IPS-NIHi7 (cell line): ENCODE data around the gene USP25.
A peak's percentile ranks its signal among the peaks of the same experiment; 100 is the strongest.

ENCODE experiments used
- DNase-seq: peaks from one replicate; pipeline ENCODE4 v3.0.0; 2012; ENCODE audit warnings: mixed read lengths; ENCODE audit errors: extremely low spot score

The USP25 gene

DNA sequence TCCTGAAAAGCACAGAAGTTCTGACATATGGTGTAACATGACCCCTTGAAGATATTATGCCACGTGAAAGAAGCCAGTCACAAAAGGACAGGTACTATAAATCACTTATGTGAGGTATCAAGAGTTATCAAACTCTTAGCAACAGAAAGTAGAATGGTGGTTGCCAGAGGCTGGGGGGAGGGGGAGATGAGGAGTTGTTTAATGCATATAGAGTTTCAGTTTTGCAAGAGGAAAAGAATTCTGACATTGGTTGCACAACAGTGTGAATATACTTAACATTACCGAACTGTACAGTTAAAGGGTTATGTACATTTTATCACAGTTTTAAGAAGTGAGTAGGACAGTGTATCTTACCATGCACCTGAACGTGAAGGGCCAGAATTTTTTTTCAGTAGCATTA, 80.0 kb downstream of the USP25 start:
- DNase-seq, result no peak

DNA sequence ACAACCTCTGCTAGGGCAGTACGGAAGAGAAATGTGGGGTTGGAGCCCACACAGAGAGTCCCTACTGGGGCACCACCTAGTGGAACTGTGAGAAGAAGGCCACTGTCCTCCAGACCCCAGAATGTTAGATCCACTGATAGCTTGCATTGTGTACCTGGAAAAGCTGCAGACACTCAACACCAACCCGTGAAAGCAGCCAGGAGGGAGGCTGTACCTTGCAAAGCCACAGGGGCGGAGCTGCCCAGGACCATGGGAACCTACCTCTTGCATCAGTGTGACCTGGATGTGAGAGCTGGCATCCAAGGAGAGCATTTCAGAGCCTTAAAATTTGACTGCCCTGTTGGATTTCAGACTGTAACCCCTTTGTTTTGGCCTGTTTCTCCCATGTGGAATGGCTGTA, 85.5 kb downstream of the USP25 start:
- no peak for DNase-seq

- DNase-seq, result no peak
Measured at GRCh38 chr21:15820327-15820726, 90.5 kb downstream of the USP25 start.

- DNase-seq, result no peak
Measured at GRCh38 chr21:15820852-15821379, 91.1 kb downstream of the USP25 start.

DNA sequence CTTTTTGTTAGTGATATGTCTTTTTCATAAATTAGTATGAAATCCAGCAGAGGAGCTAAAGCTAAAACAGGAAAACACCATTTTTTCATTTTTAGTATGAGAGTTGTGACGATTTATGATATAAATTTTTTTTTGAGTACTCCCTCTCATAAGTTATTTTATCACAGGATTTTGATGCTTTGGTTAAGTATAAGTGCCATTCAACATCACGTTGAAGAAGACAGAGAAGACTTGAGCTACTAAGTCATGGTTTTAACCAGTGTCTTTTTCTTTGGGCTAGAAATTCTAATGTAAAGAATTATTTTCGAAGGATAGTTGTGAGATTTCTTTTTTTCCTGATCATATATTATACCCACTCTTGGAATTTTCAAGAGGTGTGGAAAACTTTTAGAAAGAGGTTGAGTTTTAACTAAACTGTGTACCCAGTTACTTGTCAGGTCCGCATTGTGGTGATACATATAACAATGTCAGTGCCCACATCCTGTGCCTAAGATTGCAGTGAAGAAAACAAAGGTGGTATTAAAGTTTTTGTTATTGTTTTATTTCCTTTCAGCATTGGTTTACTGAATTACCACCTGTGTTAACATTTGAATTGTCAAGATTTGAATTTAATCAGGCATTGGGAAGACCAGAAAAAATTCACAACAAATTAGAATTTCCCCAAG, 93.8 kb downstream of the USP25 start:
- no peak for DNase-seq

DNA sequence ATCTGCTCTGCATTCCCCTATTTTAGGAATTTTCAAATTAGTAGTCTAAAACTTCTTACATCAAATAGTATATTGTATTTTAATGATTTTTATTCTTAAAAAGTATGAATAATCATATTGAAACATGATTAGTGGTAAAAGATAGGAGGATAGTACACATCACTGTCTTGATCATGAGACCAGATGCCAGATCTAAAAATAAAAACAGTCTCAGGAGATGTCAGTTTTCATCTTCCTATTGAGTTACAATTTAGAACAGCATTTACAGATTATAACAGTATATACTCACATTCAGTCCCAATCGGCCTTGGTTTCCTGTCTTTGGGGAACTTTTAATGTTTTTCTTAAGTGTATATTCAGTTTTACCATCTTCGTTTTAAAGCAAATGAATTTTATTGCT, 95.9 kb downstream of the USP25 start:
- no peak for DNase-seq

DNA sequence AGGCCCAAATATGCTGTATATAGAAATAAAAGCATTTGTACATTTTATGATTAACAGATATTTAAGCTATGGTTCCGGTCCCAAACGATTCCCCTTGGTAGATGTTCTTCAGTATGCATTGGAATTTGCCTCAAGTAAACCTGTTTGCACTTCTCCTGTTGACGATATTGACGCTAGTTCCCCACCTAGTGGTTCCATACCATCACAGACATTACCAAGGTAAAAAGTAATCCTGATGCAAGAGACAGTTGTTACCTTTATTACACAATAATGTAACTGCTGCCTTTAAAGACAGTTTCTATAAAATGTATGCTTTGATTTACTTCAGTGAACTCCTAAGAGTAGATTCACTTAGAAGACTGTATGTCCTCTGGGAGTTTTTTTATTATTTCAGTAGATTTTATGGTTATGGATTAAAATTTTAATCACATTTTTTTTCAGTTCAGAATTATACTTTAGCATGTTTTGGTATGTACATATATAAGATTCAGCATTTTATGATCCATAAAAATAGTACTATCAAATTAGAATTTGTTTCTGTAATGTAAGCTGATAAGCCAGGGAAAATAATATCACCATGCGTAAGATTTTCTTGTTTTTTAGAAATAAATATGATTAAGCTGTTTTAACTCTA, 96.5 kb downstream of the USP25 start:
- peak; percentile 60 for DNase-seq

DNA sequence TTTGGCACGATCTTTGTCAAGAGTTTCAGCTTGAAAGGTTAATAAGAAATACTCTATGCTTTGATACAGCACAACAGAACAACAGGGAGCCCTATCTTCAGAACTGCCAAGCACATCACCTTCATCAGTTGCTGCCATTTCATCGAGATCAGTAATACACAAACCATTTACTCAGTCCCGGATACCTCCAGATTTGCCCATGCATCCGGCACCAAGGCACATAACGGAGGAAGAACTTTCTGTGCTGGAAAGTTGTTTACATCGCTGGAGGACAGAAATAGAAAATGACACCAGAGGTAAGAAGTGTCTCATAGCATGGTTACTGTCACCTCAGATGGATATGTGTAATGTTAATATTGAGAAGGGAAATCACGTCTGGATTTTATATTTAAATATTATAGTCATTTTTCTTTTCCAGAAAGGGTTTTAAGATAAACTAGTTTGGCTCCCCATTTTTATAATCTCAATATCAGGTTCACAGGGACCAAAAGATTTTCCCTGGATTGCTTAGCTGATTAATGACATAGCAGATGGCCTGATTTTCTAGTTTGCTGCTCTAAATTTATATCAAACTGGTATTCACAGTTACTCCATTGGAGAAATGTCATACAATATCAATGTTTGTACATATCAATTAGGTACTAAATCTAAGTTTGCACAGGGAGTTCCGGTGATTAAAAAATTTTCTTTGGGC, 97.3 kb downstream of the USP25 start:
- no peak for DNase-seq

- no peak for DNase-seq
Measured at GRCh38 chr21:15831497-15831896, 101.7 kb downstream of the USP25 start.

DNA sequence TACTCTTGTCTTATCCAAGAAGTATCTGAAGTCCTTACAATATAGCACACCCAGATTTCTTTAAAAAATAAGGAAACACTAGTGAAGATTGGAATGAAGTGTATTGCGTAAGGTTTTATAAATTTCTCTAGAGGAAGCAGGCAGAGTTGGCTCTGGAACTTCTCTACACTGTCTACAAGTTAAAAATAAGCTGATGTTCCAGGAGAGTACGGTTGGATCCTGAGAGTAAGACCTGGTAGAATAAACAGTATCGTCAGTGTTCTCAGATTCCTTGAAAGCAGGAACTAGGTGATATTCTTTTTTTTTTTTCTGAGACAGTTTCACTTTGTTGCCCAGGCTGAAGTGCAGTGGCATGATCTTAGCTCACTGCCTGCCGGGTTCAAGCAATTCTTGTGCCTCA, 107.9 kb downstream of the USP25 start:
- no peak for DNase-seq

GRCh38 chr21:15839026-15839425, 109.2 kb downstream of the USP25 start:
- no peak for DNase-seq

DNA sequence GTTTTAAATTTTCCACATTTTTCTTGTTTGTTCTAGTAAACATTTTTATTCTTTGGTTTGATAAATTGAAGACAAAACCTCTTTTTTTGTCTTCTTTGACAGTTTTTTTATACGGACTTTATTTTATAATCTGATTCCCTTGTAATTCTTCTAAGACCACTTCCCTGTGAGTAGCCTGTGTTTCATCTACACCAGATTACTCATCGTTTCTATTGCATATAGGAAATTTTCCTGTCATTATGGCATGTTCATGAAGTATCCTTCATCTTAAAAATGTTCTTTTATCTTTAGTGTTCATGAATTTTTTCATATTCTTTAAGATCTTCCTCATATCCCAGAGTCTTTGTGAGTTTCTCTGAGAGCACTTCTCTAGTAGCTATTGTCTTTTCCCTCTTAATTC, 109.8 kb downstream of the USP25 start:
- no peak for DNase-seq

DNA sequence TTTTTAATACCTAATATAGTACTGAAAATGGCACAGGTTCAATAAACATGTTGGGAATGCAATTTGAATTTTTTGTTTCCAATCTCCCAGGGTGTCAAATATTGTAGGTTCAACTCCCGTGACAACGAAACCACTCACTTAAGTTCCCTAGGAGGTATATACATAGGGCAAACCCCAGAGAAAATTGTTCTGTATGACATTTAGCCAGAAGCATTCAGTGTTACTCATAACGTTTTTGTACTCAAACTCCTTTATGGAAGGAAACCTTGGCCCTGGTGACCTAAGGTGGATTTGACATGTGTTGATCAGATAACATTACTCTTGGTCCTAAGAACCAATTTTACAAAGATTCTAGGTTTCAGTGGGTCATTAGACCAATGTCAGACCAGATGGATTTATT, 110.6 kb downstream of the USP25 start:
- no peak for DNase-seq

DNA sequence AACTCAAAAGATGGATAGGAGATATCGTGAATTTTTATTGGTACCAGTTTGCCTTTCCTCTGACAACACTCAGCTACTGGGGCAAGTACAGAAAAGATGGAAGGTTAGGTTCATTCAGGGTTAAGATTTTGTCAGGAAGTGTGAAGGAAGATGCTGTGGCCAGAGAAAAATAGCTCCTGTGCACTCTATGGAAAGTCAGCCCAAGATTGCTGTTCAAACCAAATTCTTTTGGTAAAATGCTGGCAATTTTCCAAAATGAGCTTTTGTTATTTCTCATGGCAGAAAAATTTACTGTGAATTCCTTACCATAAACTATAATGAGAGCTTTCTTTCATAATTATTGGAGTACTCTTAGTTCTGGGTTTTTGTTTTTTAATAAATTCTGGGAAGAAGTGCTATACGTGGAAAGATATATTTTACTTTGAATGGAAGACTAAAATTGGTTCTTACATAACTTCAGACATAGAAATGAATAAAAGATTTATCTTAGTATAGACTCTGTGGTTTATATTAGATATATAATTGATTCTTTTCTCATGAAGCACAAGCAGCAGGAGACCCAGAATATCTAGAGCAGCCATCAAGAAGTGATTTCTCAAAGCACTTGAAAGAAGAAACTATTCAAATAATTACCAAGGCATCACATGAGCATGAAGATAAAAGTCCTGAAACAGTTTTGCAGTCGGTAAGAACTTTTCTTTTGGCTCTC, 112.2 kb downstream of the USP25 start:
- no peak for DNase-seq

GRCh38 chr21:15842565-15842880, 112.7 kb downstream of the USP25 start:
- DNase-seq, result no peak

DNA sequence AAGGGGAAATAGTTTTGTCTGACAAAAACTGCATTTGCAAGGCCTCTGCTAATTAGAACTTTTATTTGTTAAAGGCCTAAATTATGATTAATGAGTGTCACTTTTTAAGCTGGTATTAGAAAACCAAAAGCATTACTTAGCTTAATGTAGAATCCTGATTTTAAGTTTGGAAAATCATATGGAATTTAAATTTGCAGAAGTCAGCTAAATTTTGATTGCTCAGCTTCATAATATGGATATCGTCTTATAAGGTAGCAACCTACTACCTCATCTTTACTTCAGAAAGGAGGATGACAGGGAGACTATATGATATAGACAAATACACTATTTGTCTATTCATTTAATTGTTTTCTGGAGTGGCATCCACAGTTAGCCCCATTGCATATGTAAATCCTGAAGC, 114.0 kb downstream of the USP25 start:
- no peak for DNase-seq

- no peak for DNase-seq
Measured at GRCh38 chr21:15848634-15849560, 119.1 kb downstream of the USP25 start.

DNA sequence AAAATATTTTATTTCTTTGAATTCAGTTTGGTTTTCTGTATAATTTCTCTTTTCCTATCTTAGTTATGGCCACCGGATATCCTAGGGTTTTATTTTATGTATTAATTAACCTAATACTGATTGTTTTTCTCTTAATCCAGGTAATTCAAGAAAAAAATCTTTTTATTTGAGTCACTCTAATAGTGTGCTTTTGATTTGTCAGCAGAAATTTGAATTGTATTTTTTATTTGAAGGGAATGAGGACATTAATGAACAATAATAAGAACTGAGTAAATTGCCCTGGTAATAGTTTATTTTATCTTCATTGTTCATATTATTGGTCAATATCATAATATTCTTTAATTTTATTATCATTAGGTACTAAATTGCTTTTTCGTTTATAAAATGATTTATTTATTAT, 120.1 kb downstream of the USP25 start:
- no peak for DNase-seq

- DNase-seq, result no peak
Measured at GRCh38 chr21:15850645-15851044, 120.9 kb downstream of the USP25 start.

DNA sequence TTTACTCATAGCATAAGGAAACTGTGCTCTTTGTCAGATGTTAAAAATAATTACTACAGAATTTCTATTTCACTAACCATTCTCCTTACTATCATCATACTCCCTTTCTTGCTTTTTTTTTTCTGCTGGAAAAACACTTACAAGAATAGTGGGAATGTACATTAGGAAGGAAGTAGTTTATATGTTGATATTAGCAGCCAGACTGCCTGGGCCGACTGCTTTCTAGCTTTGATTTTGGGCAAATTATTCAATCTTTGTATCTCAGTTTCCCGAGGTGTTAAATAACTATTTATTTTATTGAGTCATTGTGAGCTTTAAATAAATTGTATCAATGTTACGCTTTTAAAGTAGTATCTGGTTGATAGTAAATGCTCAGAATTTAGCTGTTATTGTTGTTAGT, 122.4 kb downstream of the USP25 start:
- no peak for DNase-seq

DNA sequence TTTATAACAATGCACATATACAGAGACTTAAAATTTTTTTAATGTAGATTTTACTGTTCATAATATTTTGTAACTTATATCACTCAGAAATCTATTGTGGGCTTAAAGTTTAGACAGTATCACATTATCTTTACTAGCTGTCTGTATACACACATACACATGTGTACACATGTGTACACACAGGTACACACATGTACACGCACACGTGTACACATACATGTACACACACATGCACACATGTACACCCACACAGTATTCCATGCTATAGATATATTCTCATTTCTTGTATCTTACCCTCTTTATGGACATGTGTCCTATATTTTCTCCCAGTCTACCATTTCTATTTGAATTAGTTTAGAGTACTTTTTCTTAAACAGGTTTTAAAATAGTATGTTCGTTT, 123.3 kb downstream of the USP25 start:
- DNase-seq, result no peak
